ENCODE measurements around the gene SEZ6L2. TPM values are rescaled to one million over a fixed set of nuclear protein-coding genes. Genes with fewer than 3 reads are reported as not detected.

Gene SEZ6L2
- total RNA-seq, 4 donors from 2014 or later = 0.20 to 1.7 (median 0.56) TPM

- DNase-seq (no peak), ATAC-seq (no peak)
- H3K4me1 ChIP-seq = peaks cover 0 to 5% of the 10 kb centered on the region in 2 donors
- H3K27me3 ChIP-seq = peaks cover 32 to 41% (median 38%) of the 10 kb centered on the region in 3 donors
- H3K27ac ChIP-seq = no peak overlapping the region
- H3K9me3 ChIP-seq = no peaks in the 10 kb centered on the region
- in situ Hi-C loops (cut with MboI; ENCODE audit: low sequenced_read_pairs in 4 of 4) (no loop called here), intact Hi-C loops (cut with DNase I; ENCODE audit: low total_unique reads) (no loop called here)
- no peaks in the 10 kb centered on the region for H3K36me3 ChIP-seq
- H3K4me3 ChIP-seq = no peak overlapping the region
- TF ChIP-seq CTCF (IDR thresholded peaks at IDR 0.05 in 4 of 5, conservative IDR thresholded peaks at IDR 0.05 in 1 of 5) (no peak), POLR2A (IDR thresholded peaks at IDR 0.05) (no peak)
Measured at GRCh38 chr16:29896841-29897240, 2.5 kb downstream of the SEZ6L2 start.

GRCh38 chr16:29894352-29894751, 5.0 kb downstream of the SEZ6L2 start:
- intact Hi-C loops (cut with DNase I; ENCODE audit: low total_unique reads) = no loop called here
- Histone ChIP-seq H3K4me3 (no peak overlapping the region), H3K36me3 (no peaks in the 10 kb centered on the region), H3K9me3 (no peaks in the 10 kb centered on the region), H3K27me3 (peaks cover 19 to 20% (median 20%) of the 10 kb centered on the region in 3 donors), H3K4me1 (no peaks in the 10 kb centered on the region), H3K27ac (no peak overlapping the region)
- DNase-seq (no peak), ATAC-seq (no peak)
- no peak for TF ChIP-seq CTCF (IDR thresholded peaks at IDR 0.05 in 4 of 5, conservative IDR thresholded peaks at IDR 0.05 in 1 of 5)
- no peak for TF ChIP-seq POLR2A (IDR thresholded peaks at IDR 0.05)
- in situ Hi-C loops (cut with MboI; ENCODE audit: low sequenced_read_pairs in 4 of 4) = no loop called here

DNA sequence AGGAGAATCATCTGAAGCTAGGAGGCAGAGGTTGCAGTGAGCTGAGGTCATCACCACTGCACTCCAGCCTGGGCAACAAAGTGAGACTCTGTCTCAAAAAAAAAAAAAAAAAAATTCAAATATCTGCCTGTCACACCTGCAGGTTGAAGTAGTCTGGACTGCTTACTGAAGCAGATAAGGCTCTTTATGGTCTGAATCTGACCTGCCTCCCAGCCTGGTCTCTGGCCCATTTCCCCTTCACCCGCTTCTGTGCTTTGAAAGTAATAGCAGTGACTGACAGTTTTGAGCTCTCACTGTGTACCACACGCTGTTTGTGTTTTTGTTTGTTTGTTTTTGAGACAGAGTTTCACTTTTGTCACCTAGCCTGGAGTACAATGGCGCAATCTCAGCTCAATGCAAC, 5.8 kb downstream of the SEZ6L2 start:
- DNase-seq (no peak), ATAC-seq (no peak)
- Histone ChIP-seq H3K9me3 (no peaks in the 10 kb centered on the region), H3K27me3 (peaks cover 11 to 14% (median 12%) of the 10 kb centered on the region in 3 donors), H3K4me3 (no peak overlapping the region), H3K4me1 (no peaks in the 10 kb centered on the region), H3K36me3 (no peaks in the 10 kb centered on the region), H3K27ac (no peak overlapping the region)
- no peak for TF ChIP-seq POLR2A (IDR thresholded peaks at IDR 0.05)
- no peak for TF ChIP-seq CTCF (IDR thresholded peaks at IDR 0.05 in 4 of 5, conservative IDR thresholded peaks at IDR 0.05 in 1 of 5)
- intact Hi-C loops (cut with DNase I; ENCODE audit: low total_unique reads) = no loop called here
- in situ Hi-C loops (cut with MboI; ENCODE audit: low sequenced_read_pairs in 4 of 4) = no loop called here

DNA sequence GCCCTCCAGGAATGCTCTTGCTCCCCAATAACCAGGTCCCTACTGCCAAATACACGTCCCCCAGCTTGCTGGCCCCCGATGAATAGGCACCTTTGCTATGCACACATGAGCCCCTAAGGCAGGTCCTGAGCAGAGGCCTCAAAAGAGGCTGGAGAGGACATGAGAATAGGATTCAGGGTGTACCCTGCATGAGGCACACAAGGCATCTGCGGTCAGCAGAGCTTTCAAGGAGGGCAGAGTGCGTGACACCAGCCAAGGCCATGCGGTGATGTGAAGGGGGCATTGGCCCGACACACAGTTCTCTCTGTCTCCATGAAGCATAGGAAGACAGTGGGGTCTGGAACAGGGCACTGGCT, 6.9 kb downstream of the SEZ6L2 start:
- ATAC-seq = no peak
- Histone ChIP-seq H3K27me3 (peaks cover 0 to 3% (median 3%) of the 10 kb centered on the region in 3 donors), H3K27ac (no peak overlapping the region), H3K9me3 (no peaks in the 10 kb centered on the region), H3K36me3 (no peaks in the 10 kb centered on the region), H3K4me1 (no peaks in the 10 kb centered on the region), H3K4me3 (no peak overlapping the region)
- intact Hi-C loops (cut with DNase I; ENCODE audit: low total_unique reads) = no loop called here
- in situ Hi-C loops (cut with MboI; ENCODE audit: low sequenced_read_pairs in 4 of 4) = no loop called here
- no peak for DNase-seq
- TF ChIP-seq POLR2A (IDR thresholded peaks at IDR 0.05) (no peak), CTCF (IDR thresholded peaks at IDR 0.05 in 4 of 5, conservative IDR thresholded peaks at IDR 0.05 in 1 of 5) (no peak)

All from gastrocnemius medialis (tissue), 4 donors.